Fibroblast of lung (primary cell): Measurements from ENCODE around the gene STMP1. TPM values are rescaled to one million over a fixed set of nuclear protein-coding genes. Genes with fewer than 3 reads are reported as not detected.

Experiments
- DNase-seq, 2 donors: peaks; one replicate each; pipeline versions ENCODE4 v3.0.0 to v3.0.0-alpha.2; 2010; ENCODE audit warnings: low read depth in 2 of 2
- H2AFZ ChIP-seq: 2 replicates; pipeline ENCODE4 v1.5.1; 2012; ENCODE audit warnings: low read length, control low read depth, inconsistent platforms
- H3K27ac ChIP-seq: 2 replicates; pipeline ENCODE4 v1.5.1; 2011; ENCODE audit warnings: low read length, control low read depth; ENCODE audit not compliant: insufficient read depth
- H3K27me3 ChIP-seq: 2 replicates; pipeline ENCODE4 v1.5.1; 2011; ENCODE audit warnings: mild to moderate bottlenecking, low read length; ENCODE audit not compliant: control insufficient read depth, insufficient read depth
- H3K36me3 ChIP-seq: 2 replicates; pipeline ENCODE4 v1.5.1; 2011; ENCODE audit warnings: low read length; ENCODE audit not compliant: control insufficient read depth, insufficient read depth
- H3K4me1 ChIP-seq: 2 replicates; pipeline ENCODE4 v1.5.1; 2011; ENCODE audit warnings: low read length; ENCODE audit not compliant: control insufficient read depth, insufficient read depth; ENCODE audit errors: extremely low read depth
- H3K4me2 ChIP-seq: 2 replicates; pipeline ENCODE4 v1.5.1; 2011; ENCODE audit warnings: low read length, control low read depth; ENCODE audit not compliant: insufficient read depth; ENCODE audit errors: extremely low read depth
- H3K4me3 ChIP-seq, 4 experiments: fragments of 200-600 bp in 1 of 4; sonication (generic) in 1 of 4; replicated peaks in 1 of 4; 2 replicates each; pipeline ENCODE4 v1.5.1; 2011 to 2016; ENCODE audit warnings: low read length in 4 of 4, low read depth in 3 of 4, mild to moderate bottlenecking in 3 of 4, control low read depth in 2 of 4, inconsistent platforms in 1 of 4, mixed read lengths in 1 of 4; ENCODE audit not compliant: insufficient read depth in 1 of 4; ENCODE audit errors: control extremely low read depth in 1 of 4
- H3K79me2 ChIP-seq: 2 replicates; pipeline ENCODE4 v1.5.1; 2012; ENCODE audit warnings: mild to moderate bottlenecking, low read length, inconsistent platforms; ENCODE audit not compliant: control insufficient read depth, insufficient read depth
- H3K9ac ChIP-seq: 2 replicates; pipeline ENCODE4 v1.5.1; 2011; ENCODE audit warnings: mild to moderate bottlenecking, low read length, control low read depth; ENCODE audit not compliant: insufficient read depth
- H3K9me3 ChIP-seq: 2 replicates; pipeline ENCODE4 v1.5.1; 2012; ENCODE audit warnings: low read depth, low read length; ENCODE audit not compliant: control insufficient read depth, insufficient read depth
- H4K20me1 ChIP-seq: 2 replicates; pipeline ENCODE4 v1.5.1; 2011; ENCODE audit warnings: low read length; ENCODE audit not compliant: control insufficient read depth, insufficient read depth; ENCODE audit errors: extremely low read depth
- CTCF ChIP-seq, 2 donors: IDR thresholded peaks in 1 of 2; conservative IDR thresholded peaks in 1 of 2; 1 replicate in 1 of 2; 2 replicates in 1 of 2; pipeline ENCODE4 v1.5.1; 2011 to 2012; ENCODE audit warnings: low read length in 2 of 2, control low read depth in 1 of 2, inconsistent platforms in 1 of 2, low read depth in 1 of 2, mild to moderate bottlenecking in 1 of 2
- EZH2 ChIP-seq: IDR thresholded peaks from 2 replicates; pipeline ENCODE4 v1.5.1; 2012; ENCODE audit warnings: low read length, control low read depth, mild to moderate bottlenecking; ENCODE audit errors: missing control alignments
- polyA plus RNA-seq, 2 donors: library from polyadenylated mRNA; depleted of rRNA in 1 of 2; stranded (reverse) in 1 of 2; unstranded in 1 of 2; fragments of >200 nt; gene quantifications; 2 replicates each; pipeline ENCODE4 v1.2.1, GENCODE V29; 2011 to 2012; ENCODE audit warnings: missing spikeins in 1 of 2
- total RNA-seq: library from RNA; depleted of rRNA; stranded (reverse); fragments of >200 nt; gene quantifications from 2 replicates; pipeline ENCODE4 v1.2.1, GENCODE V29; 2014

The STMP1 gene
- total and polyA plus RNA-seq, 2 donors (not counting 1 experiment from before 2014, with no cell fraction given) = 16.7 to 50.6 TPM

- Histone ChIP-seq H3K4me2 (no peak overlapping the region), H3K36me3 (peaks cover 7% of the 10 kb centered on the region), H3K9me3 (no peaks in the 10 kb centered on the region), H3K4me1 (peaks cover 13% of the 10 kb centered on the region), H2AFZ (no peak overlapping the region), H4K20me1 (no peaks in the 10 kb centered on the region), H3K9ac (no peak overlapping the region), H3K79me2 (no peaks in the 10 kb centered on the region), H3K27ac (no peak overlapping the region), H3K4me3 (no peak overlapping the region), H3K27me3 (no peaks in the 10 kb centered on the region)
- no peak for DNase-seq
- TF ChIP-seq EZH2 (no peak), CTCF (conservative IDR thresholded peaks at IDR 0.05 in 1 of 2, IDR thresholded peaks at IDR 0.05 in 1 of 2; ENCODE audit: low read depth in 1 of 2, low read length in 2 of 2) (no peak)
Observed at GRCh38 chr7:135717693-135718092, 55.4 kb downstream of the STMP1 start.

DNA sequence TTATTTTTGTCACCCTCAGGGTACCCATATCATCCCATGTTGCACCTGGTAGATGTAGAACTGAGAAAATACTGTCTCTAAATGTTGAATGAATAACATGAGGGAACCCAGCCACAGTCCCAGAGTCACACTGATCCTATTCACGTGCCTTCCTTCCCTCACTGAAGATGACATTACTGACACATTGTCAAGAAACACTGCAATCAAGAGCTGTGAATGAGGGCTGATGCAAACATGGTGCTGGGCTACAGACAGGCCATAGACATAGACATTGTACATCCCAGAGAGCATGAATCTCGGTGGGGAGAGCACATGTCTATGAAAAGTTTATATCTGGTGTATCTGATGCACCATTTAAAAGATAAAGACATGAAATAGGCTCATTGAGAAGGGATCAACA is 55.9 kb downstream of the STMP1 start:
- TF ChIP-seq CTCF (conservative IDR thresholded peaks at IDR 0.05 in 1 of 2, IDR thresholded peaks at IDR 0.05 in 1 of 2; ENCODE audit: low read depth in 1 of 2, low read length in 2 of 2) = no peak
- no peak for TF ChIP-seq EZH2
- H3K9me3 ChIP-seq = no peaks in the 10 kb centered on the region
- H3K79me2 ChIP-seq = no peaks in the 10 kb centered on the region
- no peak overlapping the region for H3K27ac ChIP-seq
- H4K20me1 ChIP-seq = no peaks in the 10 kb centered on the region
- no peaks in the 10 kb centered on the region for H3K27me3 ChIP-seq
- H3K4me3 ChIP-seq = no peak overlapping the region
- no peak overlapping the region for H2AFZ ChIP-seq
- H3K4me2 ChIP-seq = no peak overlapping the region
- peaks cover 13% of the 10 kb centered on the region for H3K4me1 ChIP-seq
- no peak for DNase-seq
- H3K36me3 ChIP-seq = peaks cover 7% of the 10 kb centered on the region
- H3K9ac ChIP-seq = no peak overlapping the region

- Histone ChIP-seq H3K9me3 (no peaks in the 10 kb centered on the region), H3K27ac (no peak overlapping the region), H3K36me3 (peaks cover 7% of the 10 kb centered on the region), H3K27me3 (no peaks in the 10 kb centered on the region), H2AFZ (no peak overlapping the region), H4K20me1 (no peaks in the 10 kb centered on the region), H3K9ac (no peak overlapping the region), H3K79me2 (no peaks in the 10 kb centered on the region), H3K4me1 (peaks cover 13% of the 10 kb centered on the region), H3K4me3 (no peak overlapping the region), H3K4me2 (no peak overlapping the region)
- TF ChIP-seq EZH2 (no peak), CTCF (conservative IDR thresholded peaks at IDR 0.05 in 1 of 2, IDR thresholded peaks at IDR 0.05 in 1 of 2; ENCODE audit: low read depth in 1 of 2, low read length in 2 of 2) (no peak)
- no peak for DNase-seq
Observed at GRCh38 chr7:135718794-135719437, 56.6 kb downstream of the STMP1 start.
